ENCODE results near the gene ENTPD8. TPM values are rescaled to one million over a fixed set of nuclear protein-coding genes. Genes with fewer than 3 reads are reported as not detected.
A peak's percentile ranks its signal among the peaks of the same experiment; 100 is the strongest.

Gene ENTPD8
- total and polyA plus RNA-seq, 2 donors (not counting 3 experiments of a cell fraction or from before 2014, with no cell fraction given) = 0.44 to 0.51 TPM

DNA sequence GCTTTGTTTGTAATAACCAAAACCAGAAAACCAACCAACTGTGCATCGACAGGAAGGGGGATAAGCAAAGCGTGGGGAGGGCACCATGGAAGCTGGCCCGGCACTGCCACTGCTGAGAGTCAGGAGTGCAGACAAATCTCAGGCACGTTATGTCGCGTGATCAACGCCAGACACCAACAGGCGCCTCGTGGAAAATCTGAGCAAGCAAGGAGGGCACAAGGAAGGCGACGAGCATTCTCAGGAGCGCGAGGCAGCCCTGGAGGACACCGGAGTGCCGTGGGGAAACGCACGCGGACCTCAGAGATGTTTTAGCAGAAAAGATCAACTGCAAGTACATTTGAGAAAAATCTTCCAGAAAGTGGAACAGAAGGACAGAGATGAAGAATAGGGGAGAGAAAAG lies 33.1 kb upstream of the ENTPD8 start:
- no peak overlapping the region for H3K4me2 ChIP-seq (ENCODE audit: insufficient read depth, low read length)
- intact Hi-C loops (cut with micrococcal nuclease) (no loop called here), dilution Hi-C loops (cut with MboI; ENCODE audit: extremely low pct_ligation_motif_present, low sequenced_read_pairs) (no loop called here)
- no peak overlapping the region for H3K27ac ChIP-seq (ENCODE audit: insufficient read depth, low read depth, low read length)
- FAIRE-seq = no peak
- no peak overlapping the region for H3K4me3 ChIP-seq (replicated peaks in 1 of 3; ENCODE audit: insufficient read depth in 1 of 3, low read depth in 1 of 3, low read length in 3 of 3)
- H3K36me3 ChIP-seq (ENCODE audit: control insufficient read depth in 2 of 2, extremely low read depth in 1 of 2, insufficient read depth in 2 of 2, low read length in 2 of 2) = no peaks in the 10 kb centered on the region
- no peak overlapping the region for H3K9ac ChIP-seq (replicated peaks; ENCODE audit: extremely low read depth, insufficient read depth, low read length)
- no peaks in the 10 kb centered on the region for H3K9me1 ChIP-seq (replicated peaks; ENCODE audit: control insufficient read depth, extremely low read depth, insufficient read depth, low read length)
- H4K20me1 ChIP-seq (replicated peaks; ENCODE audit: control insufficient read depth, extremely low read depth, insufficient read depth, low read length) = no peaks in the 10 kb centered on the region
- no peaks in the 10 kb centered on the region for H3K79me2 ChIP-seq (ENCODE audit: control insufficient read depth, insufficient read depth, low read length)
- no peak for DNase-seq (ENCODE audit: low read depth, low spot score)
- peaks cover 2% of the 10 kb centered on the region for H3K9me3 ChIP-seq (replicated peaks; ENCODE audit: control insufficient read depth, insufficient read depth, low read length)
- peaks cover 4% of the 10 kb centered on the region for H3K4me1 ChIP-seq (ENCODE audit: control insufficient read depth, extremely low read depth, insufficient read depth, low read length)
- TF ChIP-seq, protein P1, sequence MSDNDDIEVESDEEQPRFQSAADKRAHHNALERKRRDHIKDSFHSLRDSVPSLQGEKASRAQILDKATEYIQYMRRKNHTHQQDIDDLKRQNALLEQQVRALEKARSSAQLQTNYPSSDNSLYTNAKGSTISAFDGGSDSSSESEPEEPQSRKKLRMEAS (IDR thresholded peaks at IDR 0.05; ENCODE audit: insufficient read depth, insufficient read length) = no peak
- POLR2A ChIA-PET = no interaction called here
- CTCF ChIA-PET = no interaction called here
- no peak overlapping the region for H2AFZ ChIP-seq (ENCODE audit: low read depth, low read length)
- BruUV-seq (replicated peaks) = no TSS peak
- peaks cover under 1 to 2% of the 10 kb centered on the region in 2 experiments for H3K27me3 ChIP-seq (ENCODE audit: control insufficient read depth in 2 of 2, insufficient read depth in 2 of 2, low read length in 2 of 2)

DNA sequence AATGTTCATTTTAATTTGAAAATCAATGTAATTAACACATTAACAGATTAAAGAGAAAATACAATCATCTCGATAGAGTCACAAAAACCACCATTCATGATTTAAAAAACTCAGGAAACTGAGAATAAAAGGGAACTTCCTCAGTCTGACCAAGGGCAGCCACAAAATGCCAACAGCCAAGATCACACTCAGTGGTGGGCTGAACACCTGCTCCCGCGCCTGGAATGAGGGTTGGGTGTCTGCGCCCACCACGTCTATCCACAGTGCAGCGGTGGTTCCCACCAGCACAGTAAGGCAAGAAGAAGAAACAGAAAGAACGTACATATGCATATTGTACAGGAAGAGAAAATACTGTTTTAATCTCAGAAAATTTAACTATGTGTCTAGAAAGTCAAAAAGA lies 29.6 kb upstream of the ENTPD8 start:
- FAIRE-seq = no peak
- no peaks in the 10 kb centered on the region for H3K9me3 ChIP-seq (replicated peaks; ENCODE audit: control insufficient read depth, insufficient read depth, low read length)
- no peak overlapping the region for H3K9ac ChIP-seq (replicated peaks; ENCODE audit: extremely low read depth, insufficient read depth, low read length)
- peaks cover 2% of the 10 kb centered on the region in 2 experiments for H3K27me3 ChIP-seq (ENCODE audit: control insufficient read depth in 2 of 2, insufficient read depth in 2 of 2, low read length in 2 of 2)
- ChIA-PET POLR2A (no interaction called here), CTCF (no interaction called here)
- intact Hi-C loops (cut with micrococcal nuclease) = no loop called here
- H2AFZ ChIP-seq (ENCODE audit: low read depth, low read length) = no peak overlapping the region
- peak; percentile 33 for DNase-seq (ENCODE audit: low read depth, low spot score)
- no peak overlapping the region for H3K4me2 ChIP-seq (ENCODE audit: insufficient read depth, low read length)
- H3K27ac ChIP-seq (ENCODE audit: insufficient read depth, low read depth, low read length) = no peak overlapping the region
- TF ChIP-seq JUN (IDR thresholded peaks at IDR 0.05; ENCODE audit: borderline replicate concordance, insufficient read depth, insufficient read length, low read depth) (no peak), EZH2 (IDR thresholded peaks at IDR 0.05; ENCODE audit: borderline replicate concordance, low read depth, low read length, severe bottlenecking) (no peak), GATA2 (IDR thresholded peaks at IDR 0.05; ENCODE audit: insufficient read depth, insufficient read length, low read depth, low read length) (no peak), POLR2A (IDR thresholded peaks at IDR 0.05; ENCODE audit: low read depth, low read length) (no peak), FOS (IDR thresholded peaks at IDR 0.05; ENCODE audit: borderline replicate concordance, insufficient read depth, low read length) (no peak), MYC (IDR thresholded peaks at IDR 0.05; ENCODE audit: low read depth, low read length) (no peak), POLR2AphosphoS5 (IDR thresholded peaks at IDR 0.05; ENCODE audit: insufficient read depth, low read depth, low read length) (no peak)
- TF ChIP-seq, protein P2, sequence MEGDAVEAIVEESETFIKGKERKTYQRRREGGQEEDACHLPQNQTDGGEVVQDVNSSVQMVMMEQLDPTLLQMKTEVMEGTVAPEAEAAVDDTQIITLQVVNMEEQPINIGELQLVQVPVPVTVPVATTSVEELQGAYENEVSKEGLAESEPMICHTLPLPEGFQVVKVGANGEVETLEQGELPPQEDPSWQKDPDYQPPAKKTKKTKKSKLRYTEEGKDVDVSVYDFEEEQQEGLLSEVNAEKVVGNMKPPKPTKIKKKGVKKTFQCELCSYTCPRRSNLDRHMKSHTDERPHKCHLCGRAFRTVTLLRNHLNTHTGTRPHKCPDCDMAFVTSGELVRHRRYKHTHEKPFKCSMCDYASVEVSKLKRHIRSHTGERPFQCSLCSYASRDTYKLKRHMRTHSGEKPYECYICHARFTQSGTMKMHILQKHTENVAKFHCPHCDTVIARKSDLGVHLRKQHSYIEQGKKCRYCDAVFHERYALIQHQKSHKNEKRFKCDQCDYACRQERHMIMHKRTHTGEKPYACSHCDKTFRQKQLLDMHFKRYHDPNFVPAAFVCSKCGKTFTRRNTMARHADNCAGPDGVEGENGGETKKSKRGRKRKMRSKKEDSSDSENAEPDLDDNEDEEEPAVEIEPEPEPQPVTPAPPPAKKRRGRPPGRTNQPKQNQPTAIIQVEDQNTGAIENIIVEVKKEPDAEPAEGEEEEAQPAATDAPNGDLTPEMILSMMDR (IDR thresholded peaks at IDR 0.05; ENCODE audit: extremely low read depth in 1 of 2, insufficient read depth in 1 of 2, low read depth in 1 of 2, low read length in 2 of 2) = no peak
- TF ChIP-seq, protein P1 (IDR thresholded peaks at IDR 0.05; ENCODE audit: insufficient read depth, insufficient read length) = no peak
- no peaks in the 10 kb centered on the region for H3K9me1 ChIP-seq (replicated peaks; ENCODE audit: control insufficient read depth, extremely low read depth, insufficient read depth, low read length)
- no peaks in the 10 kb centered on the region for H4K20me1 ChIP-seq (replicated peaks; ENCODE audit: control insufficient read depth, extremely low read depth, insufficient read depth, low read length)
- BruUV-seq (replicated peaks) = no TSS peak
- no peaks in the 10 kb centered on the region for H3K79me2 ChIP-seq (ENCODE audit: control insufficient read depth, insufficient read depth, low read length)
- dilution Hi-C loops (cut with MboI; ENCODE audit: extremely low pct_ligation_motif_present, low sequenced_read_pairs) = no loop called here
- no peak overlapping the region for H3K4me3 ChIP-seq (replicated peaks in 1 of 3; ENCODE audit: insufficient read depth in 1 of 3, low read depth in 1 of 3, low read length in 3 of 3)
- H3K4me1 ChIP-seq (ENCODE audit: control insufficient read depth, extremely low read depth, insufficient read depth, low read length) = peaks cover 4% of the 10 kb centered on the region
- H3K36me3 ChIP-seq (ENCODE audit: control insufficient read depth in 2 of 2, extremely low read depth in 1 of 2, insufficient read depth in 2 of 2, low read length in 2 of 2) = no peaks in the 10 kb centered on the region

Measured in endothelial cell of umbilical vein (primary cell).